Psoas muscle (tissue), 8 donors: ENCODE data around the gene SLC25A19. TPM values are rescaled to one million over a fixed set of nuclear protein-coding genes. Genes with fewer than 3 reads are reported as not detected.

Experiments used
- ATAC-seq, 4 donors: fragments of 200-7000 bp; cut with Tn5 transposase; one replicate each; pipeline ENCODE4 v1.9.1; 2020; ENCODE audit warnings: moderate library complexity in 3 of 4, mild to moderate bottlenecking in 2 of 4
- DNase-seq, 2 donors: peaks; one replicate each; pipeline ENCODE4 v3.0.0-alpha.2; 2020
- H3K27ac ChIP-seq: fragments of 200-600 bp; one replicate; pipeline ENCODE4 v1.8.0; 2022
- H3K27me3 ChIP-seq, 3 donors: fragments of 200-600 bp in 1 of 3; one replicate each; pipeline versions ENCODE4 v1.6.1 to v1.8.0; 2013 to 2022; ENCODE audit warnings: low read length in 2 of 3, mild to moderate bottlenecking in 2 of 3, moderate library complexity in 1 of 3; ENCODE audit not compliant: insufficient read depth in 3 of 3
- H3K36me3 ChIP-seq, 2 donors: fragments of 200-600 bp in 1 of 2; one replicate each; pipeline versions ENCODE4 v1.6.1 to v1.8.0; 2013 to 2022; ENCODE audit warnings: low read depth in 1 of 2, mild to moderate bottlenecking in 1 of 2, moderate library complexity in 1 of 2; ENCODE audit not compliant: insufficient read depth in 1 of 2
- H3K4me1 ChIP-seq: fragments of 200-600 bp; one replicate; pipeline ENCODE4 v1.8.0; 2022
- H3K4me3 ChIP-seq: fragments of 200-600 bp; one replicate; pipeline ENCODE4 v1.8.0; 2022; ENCODE audit warnings: mild to moderate bottlenecking
- H3K9me3 ChIP-seq: fragments of 200-600 bp; one replicate; pipeline ENCODE4 v1.8.0; 2022
- WGBS, 3 donors: extraction: QIAGEN DNeasy Blood & Tissue Kit; methylation state at CpG; one replicate each; pipeline versions ENCODE4 v1.1.6 to v1.1.7; 2013; 5-methylcytosine and 5-hydroxymethylcytosine counted together
- intact Hi-C, 2 donors: fragments of 100-400 bp; cut with DNase I; formaldehyde crosslinking; loops; one replicate each; pipeline versions ENCODE4 v1.11.0 to v1.14.2; 2022
- polyA plus RNA-seq, 3 donors: library from polyadenylated mRNA; stranded (reverse); fragments of 200-250 nt; gene quantifications; one replicate each; pipeline ENCODE4 v1.2.3, GENCODE V29; 2013
- total RNA-seq, 4 donors: library from RNA; stranded (reverse); fragmentation: NEBNext Ultra II Directional in 2 of 4; extraction: Animal tissue kit (Norgen Biotek cat#: 25700) in 2 of 4; gene quantifications; one replicate each; pipeline versions ENCODE4 v1.2.1 to v1.2.4, GENCODE V29; 2021 to 2023
- TF ChIP-seq, protein P1 (sequence below): fragments of 200-600 bp; IDR thresholded peaks from one replicate; pipeline ENCODE4 v1.8.0; 2022; ENCODE audit warnings: antibody characterized with exemption
- donor health status: healthy with polysubstance abuse.
- donor health status: DM: no; HTN: no; CAD: no; lungs with moderate emphysema.
- donor health status: Bipolar disorder and iron deficiency.
- donor health status: healthy.
- donor health status: DM: yes; HTN: yes; CAD: no.
- donor health status: DM: no; HTN: no; CAD: no.
- donor health status: DM: no; HTN: no; CAD: no.
- donor health status: DM: yes; HTN: yes; CAD: no.

Gene SLC25A19
- total and polyA plus RNA-seq, 7 donors = 11.3 to 52.7 (median 24.9) TPM

GRCh38 chr17:75273977-75274708 lies 15.1 kb downstream of the SLC25A19 start:
- Histone ChIP-seq H3K27me3 (no peaks in the 10 kb centered on the region), H3K4me1 (peaks cover 14% of the 10 kb centered on the region), H3K4me3 (no peak overlapping the region), H3K27ac (no peak overlapping the region), H3K36me3 (peaks cover 0 to 47% of the 10 kb centered on the region in 2 donors), H3K9me3 (no peaks in the 10 kb centered on the region)
- 62 to 73% (median 62%) methylated on average over 7 of the region's 7 CpGs for WGBS, 3 donors
- TF ChIP-seq, protein P1, sequence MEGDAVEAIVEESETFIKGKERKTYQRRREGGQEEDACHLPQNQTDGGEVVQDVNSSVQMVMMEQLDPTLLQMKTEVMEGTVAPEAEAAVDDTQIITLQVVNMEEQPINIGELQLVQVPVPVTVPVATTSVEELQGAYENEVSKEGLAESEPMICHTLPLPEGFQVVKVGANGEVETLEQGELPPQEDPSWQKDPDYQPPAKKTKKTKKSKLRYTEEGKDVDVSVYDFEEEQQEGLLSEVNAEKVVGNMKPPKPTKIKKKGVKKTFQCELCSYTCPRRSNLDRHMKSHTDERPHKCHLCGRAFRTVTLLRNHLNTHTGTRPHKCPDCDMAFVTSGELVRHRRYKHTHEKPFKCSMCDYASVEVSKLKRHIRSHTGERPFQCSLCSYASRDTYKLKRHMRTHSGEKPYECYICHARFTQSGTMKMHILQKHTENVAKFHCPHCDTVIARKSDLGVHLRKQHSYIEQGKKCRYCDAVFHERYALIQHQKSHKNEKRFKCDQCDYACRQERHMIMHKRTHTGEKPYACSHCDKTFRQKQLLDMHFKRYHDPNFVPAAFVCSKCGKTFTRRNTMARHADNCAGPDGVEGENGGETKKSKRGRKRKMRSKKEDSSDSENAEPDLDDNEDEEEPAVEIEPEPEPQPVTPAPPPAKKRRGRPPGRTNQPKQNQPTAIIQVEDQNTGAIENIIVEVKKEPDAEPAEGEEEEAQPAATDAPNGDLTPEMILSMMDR = no peak
- intact Hi-C loops = loop anchor here in 1 of 2 donors (5.0 kb wide), 1 partner anchor 67 kb away; the partner anchor contains the start of gene NUP85
- peak in 1 of 2 donors; percentile 35 for DNase-seq
- ATAC-seq = no peak

GRCh38 chr17:75272848-75273184 lies 16.4 kb downstream of the SLC25A19 start:
- no peak for DNase-seq
- Histone ChIP-seq H3K9me3 (no peaks in the 10 kb centered on the region), H3K4me1 (peaks cover 14% of the 10 kb centered on the region), H3K27me3 (no peaks in the 10 kb centered on the region), H3K36me3 (peaks cover 0 to 39% of the 10 kb centered on the region in 2 donors), H3K4me3 (no peak overlapping the region), H3K27ac (no peak overlapping the region)
- TF ChIP-seq, protein P1 = no peak
- intact Hi-C loops = loop anchor here in 1 of 2 donors (5.0 kb wide), 1 partner anchor 66 kb away; the partner anchor contains the start of gene NUP85
- ATAC-seq = no peak
- WGBS, 3 donors = 62 to 70% (median 64%) methylated on average over 3 of the region's 3 CpGs

DNA sequence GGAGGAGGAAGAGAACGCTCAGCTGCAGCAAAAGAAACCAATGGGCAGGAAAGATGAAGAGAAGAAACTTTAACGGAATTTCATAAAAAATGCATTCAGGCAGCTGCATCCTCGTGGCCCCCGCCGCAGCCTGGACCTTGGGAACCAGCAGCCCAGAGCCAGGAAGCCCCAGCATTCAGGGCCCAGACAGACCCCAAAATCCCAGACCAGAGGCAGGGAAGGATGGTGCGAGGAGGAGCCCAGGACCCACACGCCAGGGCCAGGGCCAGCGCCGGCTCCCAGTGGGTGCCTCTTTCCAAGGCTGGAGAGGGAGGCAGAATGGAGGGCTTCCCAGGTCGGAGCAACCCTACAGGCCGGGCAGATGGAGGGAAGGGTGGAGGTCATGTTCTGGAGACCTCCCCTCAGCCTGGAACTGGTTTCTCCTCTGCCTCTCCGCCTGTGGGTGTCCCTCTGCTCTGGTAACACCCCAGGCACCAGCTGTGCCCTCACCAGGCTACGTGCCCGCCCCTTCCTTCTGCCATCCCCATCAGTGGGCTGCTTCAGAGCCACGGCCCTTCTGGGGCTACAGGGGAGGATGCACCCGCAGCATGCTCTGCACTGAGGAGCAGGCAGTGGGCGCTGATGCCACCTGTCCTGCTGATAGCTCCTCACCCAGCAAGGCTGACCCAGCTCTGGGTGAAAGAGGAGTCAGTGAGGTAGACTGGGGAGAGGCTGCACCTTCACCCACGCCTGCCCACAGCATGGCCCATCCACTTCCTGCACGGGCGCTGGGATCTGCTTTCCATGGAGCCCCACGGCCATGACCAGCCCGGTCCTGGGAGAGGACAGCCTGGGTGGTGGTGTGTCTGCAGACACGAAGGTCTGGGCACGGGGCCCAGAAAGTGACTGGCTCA lies 17.0 kb downstream of the SLC25A19 start:
- Histone ChIP-seq H3K9me3 (no peaks in the 10 kb centered on the region), H3K4me3 (peak overlapping the region; percentile 77), H3K27me3 (no peaks in the 10 kb centered on the region), H3K27ac (peak overlapping the region; percentile 97), H3K36me3 (peaks cover 0 to 38% of the 10 kb centered on the region in 2 donors), H3K4me1 (peaks cover 17% of the 10 kb centered on the region)
- no peak for ATAC-seq
- 39 to 50% (median 45%) methylated on average over 24 of the region's 24 CpGs for WGBS, 3 donors
- peak; percentile 43 to 74 for DNase-seq
- TF ChIP-seq, protein P1 = no peak
- intact Hi-C loops = loop anchor here in 1 of 2 donors (5.0 kb wide), 1 partner anchor 65 kb away; the partner anchor contains the start of gene NUP85

- Histone ChIP-seq H3K9me3 (no peaks in the 10 kb centered on the region), H3K27me3 (no peaks in the 10 kb centered on the region), H3K4me1 (peaks cover 22% of the 10 kb centered on the region), H3K27ac (peak overlapping the region; percentile 97), H3K36me3 (peaks cover 0 to 42% of the 10 kb centered on the region in 2 donors), H3K4me3 (peak overlapping the region; percentile 77)
- peak; percentile 87 to 91 for DNase-seq
- 0% methylated on average over 53 to 74 of the region's 74 CpGs for WGBS, 3 donors
- TF ChIP-seq, protein P1 = peak; percentile 86
- ATAC-seq = peak; percentile 78 to 82 (median 80)
- intact Hi-C loops = loop anchor here in 1 of 2 donors (5.0 kb wide), 1 partner anchor 64 kb away; the partner anchor contains the start of gene NUP85
Observed at GRCh38 chr17:75271233-75271954, 17.8 kb downstream of the SLC25A19 start.
